CD4-positive, alpha-beta T cell treated with Interleukin-6 for 4 hours (primary cell): ENCODE measurements around the gene PLXNA2.

ENCODE experiments used
- DNase-seq: peaks from one replicate; pipeline ENCODE4 v3.0.0-alpha.2; 2020; ENCODE audit warnings: mixed read lengths

The PLXNA2 gene

DNA sequence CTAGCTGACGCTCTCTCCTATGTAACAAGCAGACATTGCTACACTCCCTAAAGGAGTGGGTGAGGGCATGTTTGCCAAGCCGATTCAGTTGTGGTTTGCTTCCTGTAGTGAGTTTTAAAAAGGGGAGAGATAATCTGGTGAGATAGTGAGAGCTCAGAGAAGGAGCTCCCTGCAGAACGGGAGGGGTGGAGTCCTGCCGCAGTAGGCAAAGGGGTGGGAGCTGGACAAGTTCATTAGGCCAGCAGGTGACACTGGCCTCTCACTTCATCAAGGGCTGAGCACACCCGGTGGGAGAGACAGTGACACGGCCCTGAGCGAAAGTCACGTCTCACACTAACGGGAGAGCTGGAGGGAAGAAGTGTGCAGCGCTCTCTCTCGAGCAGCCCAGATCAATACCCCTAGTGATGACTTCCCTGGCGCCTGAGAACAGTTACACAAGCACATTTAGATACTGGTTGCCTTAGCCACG lies 189.2 kb downstream of the PLXNA2 start:
- no peak for DNase-seq

DNA sequence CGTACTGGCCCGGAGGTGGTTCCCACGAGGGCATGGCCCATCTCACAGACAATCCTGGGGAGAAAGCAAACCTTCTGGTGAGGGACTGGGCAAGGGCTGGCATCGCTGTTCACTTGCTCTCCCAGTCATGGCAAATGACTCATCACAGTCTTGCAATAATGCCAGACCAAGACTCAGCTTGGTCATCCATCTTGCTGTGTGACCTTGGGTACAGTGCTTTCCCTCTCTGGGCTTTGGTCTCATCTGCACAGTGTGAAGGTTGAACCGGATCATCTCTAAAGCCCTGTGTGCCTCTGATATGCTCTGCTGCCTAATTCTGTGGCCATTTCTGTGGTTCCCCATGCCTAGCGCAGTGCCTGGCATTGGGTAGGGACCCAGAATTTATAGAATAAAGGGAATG lies 189.7 kb downstream of the PLXNA2 start:
- DNase-seq: no peak

DNA sequence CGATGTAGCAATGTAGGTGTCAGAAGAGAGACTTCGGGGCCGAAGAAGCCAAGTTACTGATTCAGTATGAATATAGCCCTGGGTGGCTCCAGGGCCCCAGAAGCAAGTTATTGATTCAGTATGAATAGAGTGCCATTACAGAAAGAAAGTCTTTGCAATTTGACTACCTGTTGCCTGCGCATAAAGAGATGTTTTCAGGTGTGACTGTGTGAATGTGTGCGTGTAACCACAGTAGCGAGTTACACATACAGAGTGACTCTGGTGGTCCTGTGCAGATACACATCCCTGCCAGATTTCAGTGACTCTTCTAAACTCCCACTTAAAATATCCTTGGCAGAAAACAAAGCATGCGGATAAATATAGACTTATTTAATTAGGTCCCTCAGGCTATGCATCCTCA lies 190.5 kb downstream of the PLXNA2 start:
- DNase-seq: no peak

DNA sequence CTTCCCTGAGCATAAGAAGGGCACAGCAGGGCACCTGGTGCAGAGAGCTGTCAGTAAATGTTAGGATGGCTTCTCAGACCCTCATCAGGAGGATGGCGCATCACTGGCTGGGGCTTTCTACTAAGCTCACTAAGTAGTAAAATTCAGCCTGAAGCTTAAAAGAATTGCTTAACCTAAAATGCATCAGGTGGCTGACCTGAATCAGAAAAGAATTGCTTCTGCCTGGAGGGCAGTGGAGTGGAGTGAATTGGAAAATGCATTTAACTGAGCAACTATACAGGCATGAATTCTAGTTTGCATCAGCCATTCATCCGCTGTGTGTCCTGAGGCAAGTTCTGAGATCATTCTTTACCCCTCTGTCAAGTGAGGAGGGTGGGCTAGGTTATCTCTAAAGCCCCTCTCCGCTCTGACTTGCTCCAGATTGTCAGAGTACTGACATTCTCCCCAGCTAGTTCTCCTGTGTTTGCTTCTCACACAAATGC lies 191.2 kb downstream of the PLXNA2 start:
- no peak for DNase-seq

DNA sequence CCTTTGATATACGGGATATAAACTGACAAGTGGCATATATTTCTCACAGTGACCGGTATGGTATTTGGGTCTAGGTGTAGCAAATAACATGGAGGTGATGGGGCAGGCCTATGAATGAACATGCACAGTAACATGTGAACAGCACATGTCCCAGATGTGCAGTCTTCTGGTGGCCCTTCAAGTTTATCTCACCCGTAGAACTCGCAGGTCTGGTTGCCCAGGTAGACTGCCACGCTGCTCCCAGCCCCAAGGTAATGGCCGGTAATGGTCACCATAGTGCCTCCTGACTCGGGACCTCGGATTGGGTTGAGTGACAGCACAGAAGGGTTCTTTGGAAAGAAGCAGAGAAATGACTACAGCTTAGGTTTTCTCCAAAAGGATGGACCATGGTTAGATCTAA lies 192.0 kb downstream of the PLXNA2 start:
- no peak for DNase-seq

DNA sequence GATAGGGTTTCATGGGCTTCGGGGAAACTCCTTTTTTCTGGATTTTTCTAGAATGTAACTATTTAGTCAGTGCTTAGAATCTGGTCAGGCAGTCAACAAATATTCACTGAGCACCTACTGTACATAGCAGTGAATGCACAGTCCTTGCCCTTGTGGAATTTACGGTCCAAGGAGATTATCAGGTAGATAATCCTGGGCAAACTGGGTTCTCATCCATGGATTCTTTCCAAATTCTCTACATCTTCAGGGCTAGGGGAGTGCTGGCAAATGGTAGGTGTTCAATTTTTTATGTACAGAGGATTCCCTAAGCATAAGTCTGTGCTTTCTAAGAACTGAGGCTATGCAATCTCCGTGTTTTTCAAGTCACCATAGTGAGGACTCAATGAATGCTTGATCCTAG lies 192.5 kb downstream of the PLXNA2 start:
- no peak for DNase-seq

DNA sequence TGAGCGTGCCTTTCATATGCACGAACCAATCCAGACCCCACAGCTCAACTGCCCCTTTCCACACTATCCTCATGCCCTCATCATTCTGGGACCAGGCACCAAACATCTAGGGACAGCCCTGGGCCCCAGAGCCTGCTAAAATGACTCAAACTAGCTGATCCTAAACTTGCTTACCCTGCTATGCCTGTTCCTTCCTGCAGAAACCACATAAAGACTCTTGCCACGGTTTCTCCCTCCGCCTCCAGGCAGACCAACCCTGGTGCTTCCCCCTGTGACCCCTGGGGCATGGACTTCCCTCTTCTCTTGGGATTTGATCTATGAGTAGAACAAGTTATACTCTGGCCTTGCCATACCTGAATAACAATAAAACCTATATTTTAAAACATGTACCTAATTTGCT lies 195.3 kb downstream of the PLXNA2 start:
- no peak for DNase-seq

DNA sequence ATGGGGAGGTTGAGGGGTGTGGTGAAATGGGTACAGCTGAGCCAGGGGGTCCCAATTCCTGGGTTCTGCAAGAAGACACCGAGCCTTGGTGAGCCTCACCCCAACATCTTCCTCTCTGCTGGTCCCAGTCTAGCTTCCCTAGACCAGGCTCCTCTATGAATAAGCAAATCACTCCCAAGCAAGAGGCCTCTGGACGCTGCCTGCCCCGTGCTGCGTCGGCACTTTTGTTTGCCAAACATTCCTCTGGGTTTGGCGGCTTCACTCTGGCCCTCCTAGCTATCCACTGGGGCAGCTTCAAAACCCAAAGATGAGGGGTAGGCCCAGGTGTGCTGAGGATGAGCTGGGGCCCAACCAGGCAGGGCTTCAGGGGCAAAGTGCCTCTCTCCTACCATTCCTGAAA lies 196.2 kb downstream of the PLXNA2 start:
- no peak for DNase-seq

DNA sequence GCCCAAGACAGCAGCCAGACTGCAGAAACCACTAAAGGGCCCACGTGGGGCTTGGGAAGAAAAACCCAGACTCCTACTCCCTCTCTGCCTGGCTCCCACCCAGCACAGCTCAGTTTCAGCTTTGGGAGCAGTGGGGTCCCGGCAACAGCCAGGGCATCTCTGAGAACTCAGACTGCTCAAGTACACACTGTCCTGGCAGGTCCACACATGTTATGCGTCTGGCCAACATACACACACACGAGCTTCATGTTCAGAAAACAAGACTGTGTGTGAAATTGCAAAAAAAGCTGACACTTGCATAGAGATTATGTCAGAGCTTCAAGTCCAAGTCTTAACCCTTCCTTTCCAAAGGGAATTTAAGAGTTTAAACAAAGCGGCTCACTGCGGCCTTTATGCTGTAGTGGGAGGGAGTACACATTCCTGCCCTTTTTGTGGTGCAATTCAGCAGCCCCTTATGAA lies 196.7 kb downstream of the PLXNA2 start:
- no peak for DNase-seq

DNA sequence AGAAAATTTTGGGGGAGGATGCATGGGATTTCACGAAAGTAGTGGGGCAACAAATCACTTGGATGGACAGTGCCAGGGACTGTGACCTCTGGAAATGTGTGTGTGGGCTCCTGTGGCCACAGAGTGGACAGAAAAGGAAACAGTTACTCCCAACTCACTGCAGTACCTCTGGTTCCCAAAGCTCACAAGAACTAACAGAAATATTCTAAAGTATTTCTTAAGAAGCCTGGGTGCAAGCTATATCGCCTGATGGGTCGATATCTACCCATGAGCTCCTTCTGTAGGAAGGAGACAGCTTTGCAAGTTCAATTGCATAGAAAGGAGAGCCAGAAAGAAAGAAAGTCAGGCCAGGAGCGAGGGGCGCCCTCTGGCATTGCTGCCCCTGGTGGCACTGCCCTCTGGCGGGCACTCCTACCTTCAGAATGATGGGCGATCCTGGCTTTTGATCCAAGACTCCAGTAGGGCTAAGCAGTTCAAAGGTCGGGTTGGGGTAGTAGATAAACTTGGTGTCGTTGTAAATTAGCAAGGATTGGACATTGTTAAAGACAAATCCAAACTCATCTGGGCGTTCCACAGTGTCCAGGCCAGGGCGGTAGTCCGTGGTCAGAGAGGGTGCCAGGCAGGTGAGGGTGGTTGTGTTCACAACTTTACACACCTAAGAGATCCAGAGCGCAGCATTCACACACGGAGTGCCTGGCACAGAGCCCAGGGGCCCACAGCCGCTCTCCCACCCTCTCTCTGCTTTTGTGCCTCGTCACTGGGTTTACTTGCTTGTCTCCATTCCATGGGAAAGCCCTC lies 198.5 kb downstream of the PLXNA2 start:
- DNase-seq: no peak

DNA sequence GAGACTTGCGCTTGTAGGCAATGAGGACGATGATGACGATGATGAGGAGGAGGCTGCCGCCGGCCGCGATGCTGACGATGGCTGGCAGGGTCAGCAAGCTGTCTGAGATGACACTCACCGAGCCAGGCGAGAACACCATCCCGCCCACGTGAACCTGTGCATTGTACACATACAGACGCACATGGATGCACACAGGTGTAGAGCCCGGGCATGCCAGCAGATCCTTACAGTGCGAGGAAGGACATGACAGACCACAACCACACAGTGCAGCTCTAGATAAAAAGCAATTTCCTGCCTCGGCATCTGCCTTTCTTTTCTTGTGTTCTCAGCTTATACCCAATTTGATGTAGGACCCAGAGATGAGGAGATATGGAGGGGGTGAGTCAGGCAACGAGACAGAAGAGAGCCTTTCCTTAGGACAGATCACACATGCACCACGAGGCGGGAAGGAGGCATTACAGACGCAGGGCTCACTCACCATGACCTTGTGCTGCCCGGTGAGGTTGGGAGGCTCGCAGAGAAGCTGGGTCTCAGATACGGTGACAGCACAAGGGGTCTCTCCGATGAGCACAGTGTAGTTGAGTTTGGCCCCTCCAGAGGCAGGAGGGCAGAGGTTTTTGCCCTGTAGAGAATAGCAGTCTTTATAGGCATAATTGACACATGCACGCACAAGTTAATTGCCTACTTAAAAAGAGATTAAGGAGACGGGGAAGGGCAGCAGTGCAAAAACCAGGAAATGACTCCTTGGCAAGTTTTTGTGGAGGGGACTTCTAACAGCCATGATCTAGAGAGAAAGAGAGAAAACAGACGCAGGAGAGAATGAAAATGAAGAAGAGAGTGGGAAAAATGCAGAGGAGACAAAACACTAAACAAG lies 199.4 kb downstream of the PLXNA2 start:
- no peak for DNase-seq

DNA sequence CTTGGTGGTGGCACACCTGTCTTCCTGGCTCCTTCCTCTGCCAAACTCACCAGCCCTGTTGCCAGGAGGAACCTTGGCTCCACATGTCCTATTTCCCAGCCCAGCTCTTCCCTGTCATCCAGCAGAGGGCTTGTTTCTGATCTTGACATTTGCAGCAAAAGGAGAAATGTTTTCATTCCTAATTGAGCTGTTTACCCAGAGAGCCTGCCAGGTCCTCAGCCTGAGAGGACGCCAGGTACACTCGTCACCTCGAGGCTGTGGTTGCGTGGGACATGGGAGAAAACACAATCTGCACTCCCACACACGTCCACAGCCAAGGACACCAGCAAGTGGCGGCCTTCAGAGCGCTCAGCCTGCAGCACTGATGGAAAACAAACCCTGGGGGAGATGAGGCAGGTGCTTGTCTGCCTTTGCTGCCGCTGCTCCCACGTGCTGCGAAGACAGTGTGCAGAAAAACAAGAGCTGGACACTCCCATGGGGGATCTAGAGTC lies 200.4 kb downstream of the PLXNA2 start:
- DNase-seq: no peak

DNA sequence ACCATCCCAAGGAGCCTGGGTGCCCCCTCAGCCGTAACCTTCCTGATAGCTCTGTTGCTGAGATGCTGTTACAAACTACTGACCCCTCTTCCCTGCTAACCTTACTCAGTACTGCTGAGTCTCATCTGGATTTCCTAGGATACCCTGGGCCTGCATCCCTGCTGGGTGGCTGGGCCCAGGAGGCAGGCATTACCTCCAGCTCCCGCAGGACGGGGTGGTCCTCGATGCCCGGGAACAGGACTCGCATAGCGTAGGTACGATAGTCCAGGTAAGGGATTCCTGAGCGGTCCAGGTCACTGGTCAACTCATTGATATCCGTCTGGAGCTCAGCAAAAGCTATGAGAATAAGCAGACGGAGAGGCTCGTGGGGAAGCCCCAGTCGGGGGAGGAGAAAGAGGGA lies 201.3 kb downstream of the PLXNA2 start:
- no peak for DNase-seq

DNA sequence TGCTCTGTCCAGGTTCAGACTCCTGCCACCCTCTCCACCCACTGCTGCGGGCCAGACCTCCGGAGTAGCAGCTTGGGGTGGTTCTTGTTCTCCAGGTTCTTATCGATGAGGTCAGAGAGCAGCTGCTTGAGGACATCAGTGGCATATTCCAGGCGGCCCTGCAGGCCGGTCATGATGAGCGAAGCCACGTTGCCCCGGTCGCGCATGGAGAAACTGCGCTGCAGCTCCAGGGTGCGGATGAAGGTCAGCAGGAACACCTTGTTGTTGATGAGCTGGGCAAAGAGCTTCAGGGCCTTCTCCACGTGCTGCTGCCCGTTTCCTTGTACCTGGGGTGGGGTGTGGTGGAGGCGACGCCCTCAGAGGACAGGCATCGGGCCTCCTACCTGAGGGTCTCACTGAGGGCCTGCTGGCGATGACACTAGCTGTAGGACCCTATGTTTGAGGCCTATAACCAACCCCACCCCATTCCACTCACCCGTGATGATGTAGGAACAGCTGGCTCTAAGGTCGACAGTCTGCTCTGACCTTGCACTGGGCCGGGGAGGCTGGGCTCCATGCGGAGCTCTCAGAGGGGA lies 202.1 kb downstream of the PLXNA2 start:
- DNase-seq: no peak

DNA sequence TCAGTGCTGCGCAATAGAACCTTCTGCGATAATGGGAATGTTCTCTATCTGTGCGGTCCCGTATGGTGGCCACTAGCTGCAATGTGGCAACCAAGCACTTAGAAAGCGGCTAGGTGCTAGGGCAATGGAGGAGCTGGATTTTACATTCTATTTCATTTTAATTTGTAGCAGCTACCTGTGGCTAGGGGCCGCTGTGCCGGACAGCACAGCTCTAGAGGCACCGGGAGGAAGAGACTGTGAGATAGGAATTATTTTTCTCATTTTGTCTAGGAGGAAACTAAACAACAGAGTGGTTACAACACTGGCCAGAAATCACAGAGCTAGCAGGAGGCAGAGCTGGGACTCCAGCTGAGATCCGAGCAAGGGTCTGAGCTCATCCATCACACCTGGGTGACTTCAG lies 202.7 kb downstream of the PLXNA2 start:
- no peak for DNase-seq

DNA sequence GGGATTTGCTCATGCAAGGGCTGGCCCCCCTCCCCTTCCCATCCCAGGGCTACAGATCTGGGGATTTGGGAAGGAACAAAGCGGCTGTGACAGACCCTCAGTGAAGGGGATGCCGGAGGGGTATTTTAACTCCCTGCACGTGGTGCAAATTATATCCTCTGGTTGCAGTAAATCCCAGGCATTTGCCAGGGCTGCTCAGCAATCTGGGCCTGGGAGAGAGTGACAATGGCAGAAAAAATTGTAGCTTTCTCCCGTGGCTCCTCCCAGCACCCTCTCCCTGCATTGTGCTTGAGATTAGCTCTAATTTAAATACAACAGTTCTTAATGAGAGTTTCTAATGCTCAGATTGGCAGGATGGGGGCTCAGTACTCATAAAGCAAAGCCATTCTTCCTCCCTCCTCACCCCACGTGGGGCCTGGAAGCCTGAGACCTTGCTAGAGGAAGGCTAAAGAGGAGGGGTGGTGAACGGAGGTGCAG lies 203.3 kb downstream of the PLXNA2 start:
- no peak for DNase-seq

DNA sequence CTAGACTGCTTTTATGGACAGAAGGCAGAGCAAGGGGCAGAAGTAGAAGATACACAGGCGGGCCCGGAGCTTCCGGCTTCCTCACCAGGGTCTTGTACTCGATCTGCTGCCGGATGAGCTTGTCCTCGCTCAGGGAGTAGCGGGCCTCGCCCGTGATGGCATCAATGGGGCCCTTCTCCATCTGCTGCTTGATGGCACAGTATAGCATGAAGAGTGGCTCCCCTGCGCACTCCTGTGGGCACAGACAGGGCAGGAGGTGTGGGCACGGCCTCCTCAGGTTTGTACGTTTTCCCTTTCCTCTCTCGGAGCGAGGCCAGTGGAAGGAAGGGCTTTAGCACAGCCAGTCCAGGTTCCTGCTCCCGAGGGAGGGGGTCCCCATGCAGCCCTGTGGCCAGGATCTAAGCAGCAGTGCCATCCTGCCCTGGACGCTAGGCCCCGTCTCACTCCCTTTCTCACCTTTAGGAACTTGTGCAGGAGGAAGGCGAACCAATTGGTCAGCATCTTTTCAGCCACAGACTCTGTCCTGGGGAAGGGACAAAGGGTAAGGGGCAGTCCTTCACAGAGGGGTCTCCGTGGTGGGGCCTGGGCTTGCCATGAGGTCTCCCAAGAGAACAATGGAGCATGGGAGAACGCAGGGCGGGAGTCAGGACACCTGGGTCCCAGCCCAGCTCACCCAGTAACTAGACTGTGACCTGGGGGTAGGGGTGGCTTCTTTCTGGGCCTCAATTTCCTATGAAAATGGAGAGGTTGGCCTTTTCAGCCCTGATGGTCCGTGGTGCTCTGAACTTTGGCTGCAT lies 204.4 kb downstream of the PLXNA2 start:
- no peak for DNase-seq

DNA sequence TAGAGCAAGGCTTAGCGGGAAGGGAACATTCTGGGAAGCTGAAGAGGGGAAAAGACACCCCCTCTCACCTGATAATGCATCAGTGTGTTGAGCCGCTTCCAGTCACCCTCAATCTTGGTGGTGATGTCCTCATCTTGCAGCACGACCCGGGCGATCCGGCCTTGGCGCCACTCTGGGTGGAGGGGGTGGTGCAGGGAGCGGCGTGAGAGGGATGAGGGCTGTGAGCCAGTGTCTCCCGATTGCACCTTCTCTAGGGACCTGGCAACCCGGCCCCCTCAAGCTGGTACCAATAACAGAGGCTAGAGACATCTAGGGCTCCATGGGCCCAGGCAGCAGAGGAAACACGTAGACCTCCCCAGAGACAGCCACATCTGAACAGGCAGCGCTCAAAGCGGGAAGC lies 205.9 kb downstream of the PLXNA2 start:
- DNase-seq: no peak

DNA sequence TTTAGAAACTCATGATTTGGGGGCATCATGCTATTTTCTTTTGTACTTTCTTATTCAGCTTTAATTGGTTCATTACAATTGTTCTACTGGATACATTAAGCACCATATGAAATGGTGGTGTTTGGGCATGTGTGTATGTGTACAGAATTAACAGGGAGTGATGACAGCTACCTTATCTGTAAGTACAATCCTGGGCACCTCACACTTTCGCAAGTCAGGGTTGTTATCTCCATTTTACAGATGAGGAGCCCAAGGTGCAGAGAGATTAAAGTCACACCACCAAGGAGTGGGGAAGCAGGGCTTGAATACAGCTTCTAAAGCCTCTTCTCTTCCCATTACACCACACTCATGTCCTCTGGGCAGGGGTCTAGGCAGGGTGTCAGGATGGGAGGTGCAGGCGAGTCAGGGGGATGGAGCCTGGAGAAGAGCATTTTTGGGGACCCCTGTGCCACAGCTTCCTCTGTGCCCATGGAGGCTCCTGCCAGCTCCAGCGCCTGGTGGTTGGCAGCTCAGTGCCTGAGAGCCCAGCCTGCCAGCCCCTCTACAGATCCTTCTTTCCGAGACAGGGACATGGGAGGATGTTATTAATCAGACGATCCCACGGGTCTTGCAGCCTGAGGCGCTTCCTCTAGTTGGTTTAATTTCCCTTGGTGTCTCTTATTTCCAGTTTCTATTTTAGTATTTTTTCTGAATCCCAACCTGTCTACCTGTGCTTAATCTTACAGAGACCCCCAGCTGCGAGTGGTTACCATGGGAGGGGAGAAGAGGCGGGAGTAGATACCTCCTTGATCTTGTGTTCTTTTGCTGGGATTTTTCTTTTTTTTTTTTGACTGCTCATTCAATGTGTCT lies 207.0 kb downstream of the PLXNA2 start:
- DNase-seq: no peak

DNA sequence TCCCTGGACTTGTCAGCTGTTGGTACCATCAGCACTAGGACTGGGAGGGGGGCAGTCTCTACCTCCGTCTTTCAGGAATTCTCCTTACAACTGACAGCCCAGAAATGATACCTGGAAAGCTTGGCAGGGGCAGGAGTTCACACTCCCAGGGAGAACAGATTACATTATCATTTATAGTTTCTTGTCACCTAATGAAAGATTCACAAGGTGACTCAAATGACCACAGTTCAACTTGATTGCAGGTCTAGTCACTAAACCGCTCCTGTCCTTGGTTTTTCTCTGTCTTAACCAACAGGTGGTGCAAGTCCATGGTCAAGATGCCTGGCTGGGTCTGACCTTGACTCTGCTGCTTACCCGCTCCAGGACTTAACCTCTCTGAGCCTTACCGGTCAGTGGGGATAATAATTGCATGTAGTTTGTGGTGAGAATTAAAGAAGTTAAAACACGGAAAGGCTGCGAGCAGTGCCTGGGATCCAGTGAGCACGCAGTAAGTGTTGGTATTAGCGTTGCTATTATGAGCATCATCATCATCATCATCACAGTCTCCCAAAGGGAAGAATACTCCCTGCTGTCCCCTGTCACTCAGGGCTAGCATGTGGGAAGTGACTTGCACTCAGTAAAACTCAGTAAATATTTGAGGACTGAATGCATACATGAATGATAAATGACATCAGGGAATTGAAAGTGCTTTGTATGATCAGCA lies 207.9 kb downstream of the PLXNA2 start:
- DNase-seq: no peak

DNA sequence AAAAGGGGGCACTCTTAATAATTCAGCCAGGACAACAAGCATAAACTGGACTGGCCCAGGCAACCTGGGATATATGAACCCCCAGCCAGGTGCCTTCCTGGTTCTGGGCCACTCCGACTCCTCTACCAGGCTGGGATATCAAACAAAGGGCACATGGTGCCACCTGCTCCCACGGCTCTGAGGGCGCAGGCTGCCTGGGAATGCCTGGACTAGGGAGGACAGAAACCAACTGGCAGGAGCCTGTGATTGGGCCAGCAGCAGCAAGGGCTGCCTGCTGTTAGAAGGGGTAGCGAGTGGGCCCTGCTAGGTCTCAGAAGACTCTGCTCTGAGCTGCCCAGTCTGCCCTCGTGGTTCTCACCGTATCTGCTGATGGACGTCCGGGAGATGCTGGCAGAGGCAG lies 210.0 kb downstream of the PLXNA2 start:
- DNase-seq: no peak
